ENCODE results near the gene LRRIQ1.
"Not testable (repeated sequence)": the region's sequence is repeated elsewhere in the genome, so short reads cannot be mapped to it uniquely, and the experiment has no call there.

LRRIQ1 gene

GRCh38 chr12:85036234-85036707, at the start of gene LRRIQ1, which contains the start of gene TSPAN19:
TSS of gene LRRIQ1 (plus strand) at chr12:85036351. CDS start at chr12:85038177, 1,826 bp downstream.
TSS of gene TSPAN19 (minus strand) at chr12:85036277. CDS start at chr12:85029946, 6,331 bp downstream.
- H3K4me3 Mint-ChIP-seq = peak within 1 kb of the TSS; percentile 78 to 81
- H3K4me1 Mint-ChIP-seq = no peaks in the 10 kb centered on the region
- no peaks in the 10 kb centered on the region for H3K9me3 Mint-ChIP-seq
- peak; percentile 74 for ATAC-seq
- H3K27me3 Mint-ChIP-seq = peaks cover 23% of the 10 kb centered on the region
- peak within 1 kb of the TSS; percentile 57 to 71 for H3K27ac Mint-ChIP-seq
- peak; percentile 27 to 56 for DNase-seq

GRCh38 chr12:84986586-84986985, 49.6 kb upstream of the LRRIQ1 start:
- Mint-ChIP-seq H3K9me3 (no peaks in the 10 kb centered on the region), H3K27me3 (no peaks in the 10 kb centered on the region), H3K27ac (no peak overlapping the region), H3K4me1 (no peaks in the 10 kb centered on the region), H3K4me3 (no peak overlapping the region)
- DNase-seq (no peak), ATAC-seq (no peak)

GRCh38 chr12:84994426-84994825, 41.7 kb upstream of the LRRIQ1 start:
- Mint-ChIP-seq H3K4me1 (peaks cover 6% of the 10 kb centered on the region), H3K27ac (no peak overlapping the region), H3K9me3 (no peaks in the 10 kb centered on the region), H3K27me3 (no peaks in the 10 kb centered on the region), H3K4me3 (no peak overlapping the region)
- DNase-seq = no peak
- ATAC-seq = no peak

GRCh38 chr12:84995641-84996040, 40.5 kb upstream of the LRRIQ1 start:
- Mint-ChIP-seq H3K27me3 (no peaks in the 10 kb centered on the region), H3K27ac (no peak overlapping the region), H3K4me1 (peaks cover 6% of the 10 kb centered on the region), H3K4me3 (no peak overlapping the region), H3K9me3 (no peaks in the 10 kb centered on the region)
- no peak for DNase-seq
- ATAC-seq = no peak

- DNase-seq (no peak), ATAC-seq (no peak)
- H3K27me3 Mint-ChIP-seq = no peaks in the 10 kb centered on the region
- no peak overlapping the region for H3K27ac Mint-ChIP-seq
- no peaks in the 10 kb centered on the region for H3K9me3 Mint-ChIP-seq
- H3K4me1 Mint-ChIP-seq = peaks cover 6% of the 10 kb centered on the region
- H3K4me3 Mint-ChIP-seq = no peak overlapping the region
Measured at GRCh38 chr12:84996759-84997158, 39.4 kb upstream of the LRRIQ1 start.

GRCh38 chr12:84998341-84998740, 37.8 kb upstream of the LRRIQ1 start:
- DNase-seq (no peak), ATAC-seq (no peak)
- Mint-ChIP-seq H3K9me3 (no peaks in the 10 kb centered on the region), H3K27me3 (no peaks in the 10 kb centered on the region), H3K4me1 (peaks cover 6% of the 10 kb centered on the region), H3K4me3 (no peak overlapping the region), H3K27ac (no peak overlapping the region)

GRCh38 chr12:85000729-85001128, 35.4 kb upstream of the LRRIQ1 start:
- no peak overlapping the region for H3K4me3 Mint-ChIP-seq
- H3K9me3 Mint-ChIP-seq = no peaks in the 10 kb centered on the region
- H3K4me1 Mint-ChIP-seq = no peaks in the 10 kb centered on the region
- ATAC-seq (no peak), DNase-seq (no peak)
- no peaks in the 10 kb centered on the region for H3K27me3 Mint-ChIP-seq
- no peak overlapping the region for H3K27ac Mint-ChIP-seq

GRCh38 chr12:85002778-85003296, 33.3 kb upstream of the LRRIQ1 start:
- H3K27me3 Mint-ChIP-seq = no peaks in the 10 kb centered on the region
- ATAC-seq (no peak), DNase-seq (no peak)
- H3K27ac Mint-ChIP-seq = no peak overlapping the region
- no peaks in the 10 kb centered on the region for H3K4me1 Mint-ChIP-seq
- no peaks in the 10 kb centered on the region for H3K9me3 Mint-ChIP-seq
- H3K4me3 Mint-ChIP-seq = no peak overlapping the region

- ATAC-seq (no peak), DNase-seq (no peak)
- no peak overlapping the region for H3K4me3 Mint-ChIP-seq
- H3K9me3 Mint-ChIP-seq = no peaks in the 10 kb centered on the region
- no peaks in the 10 kb centered on the region for H3K4me1 Mint-ChIP-seq
- H3K27ac Mint-ChIP-seq = no peak overlapping the region
- no peaks in the 10 kb centered on the region for H3K27me3 Mint-ChIP-seq
Measured at GRCh38 chr12:85004204-85004603, 31.9 kb upstream of the LRRIQ1 start.

GRCh38 chr12:85005047-85005446, 31.1 kb upstream of the LRRIQ1 start:
- not testable (repeated sequence) for H3K27me3 Mint-ChIP-seq, H3K4me1 Mint-ChIP-seq, ATAC-seq, H3K9me3 Mint-ChIP-seq, DNase-seq, H3K27ac Mint-ChIP-seq, H3K4me3 Mint-ChIP-seq

GRCh38 chr12:85005615-85006014, 30.5 kb upstream of the LRRIQ1 start:
- Mint-ChIP-seq H3K4me3 (no peak overlapping the region), H3K27ac (no peak overlapping the region), H3K9me3 (no peaks in the 10 kb centered on the region), H3K27me3 (no peaks in the 10 kb centered on the region), H3K4me1 (no peaks in the 10 kb centered on the region)
- DNase-seq = no peak
- peak; percentile 52 for ATAC-seq

GRCh38 chr12:85006206-85006605, 29.9 kb upstream of the LRRIQ1 start:
- H3K4me3 Mint-ChIP-seq = no peak overlapping the region
- no peaks in the 10 kb centered on the region for H3K4me1 Mint-ChIP-seq

GRCh38 chr12:85007836-85008235, 28.3 kb upstream of the LRRIQ1 start:
- H3K9me3 Mint-ChIP-seq = no peaks in the 10 kb centered on the region
- ATAC-seq (no peak), DNase-seq (no peak)
- H3K27me3 Mint-ChIP-seq = no peaks in the 10 kb centered on the region
- no peak overlapping the region for H3K4me3 Mint-ChIP-seq
- H3K27ac Mint-ChIP-seq = no peak overlapping the region
- H3K4me1 Mint-ChIP-seq = no peaks in the 10 kb centered on the region

More at GRCh38 chr12:85006206-85006605, 29.9 kb upstream of the LRRIQ1 start:
- Mint-ChIP-seq H3K27me3 (no peaks in the 10 kb centered on the region), H3K9me3 (no peaks in the 10 kb centered on the region), H3K27ac (no peak overlapping the region)
- DNase-seq (no peak), ATAC-seq (no peak)

GRCh38 chr12:85016413-85016812, 19.7 kb upstream of the LRRIQ1 start:
- ATAC-seq (no peak), DNase-seq (no peak)
- H3K4me3 Mint-ChIP-seq = no peak overlapping the region
- no peaks in the 10 kb centered on the region for H3K9me3 Mint-ChIP-seq
- H3K27me3 Mint-ChIP-seq = no peaks in the 10 kb centered on the region
- H3K27ac Mint-ChIP-seq = no peak overlapping the region
- no peaks in the 10 kb centered on the region for H3K4me1 Mint-ChIP-seq

- no peaks in the 10 kb centered on the region for H3K9me3 Mint-ChIP-seq
- no peaks in the 10 kb centered on the region for H3K4me1 Mint-ChIP-seq
- no peak overlapping the region for H3K27ac Mint-ChIP-seq
- DNase-seq = no peak
- no peaks in the 10 kb centered on the region for H3K27me3 Mint-ChIP-seq
- H3K4me3 Mint-ChIP-seq = no peak overlapping the region
- ATAC-seq = no peak
Measured at GRCh38 chr12:85017133-85017532, 19.0 kb upstream of the LRRIQ1 start.

- Mint-ChIP-seq H3K9me3 (no peaks in the 10 kb centered on the region), H3K27me3 (no peaks in the 10 kb centered on the region), H3K4me1 (no peaks in the 10 kb centered on the region), H3K27ac (no peak overlapping the region), H3K4me3 (no peak overlapping the region)
- ATAC-seq (no peak), DNase-seq (no peak)
Measured at GRCh38 chr12:85017618-85018017, 18.5 kb upstream of the LRRIQ1 start.

- H3K27ac Mint-ChIP-seq = no peak overlapping the region
- DNase-seq (no peak), ATAC-seq (no peak)
- H3K9me3 Mint-ChIP-seq = no peaks in the 10 kb centered on the region
- H3K27me3 Mint-ChIP-seq = no peaks in the 10 kb centered on the region
- no peak overlapping the region for H3K4me3 Mint-ChIP-seq
- no peaks in the 10 kb centered on the region for H3K4me1 Mint-ChIP-seq
Measured at GRCh38 chr12:85018098-85018497, 18.1 kb upstream of the LRRIQ1 start.

Data from stimulated activated naive CD8-positive, alpha-beta T cell treated with anti-CD3 and anti-CD28 coated beads, Interleukin-15, amount 100 ng/mL, for 72 hours (primary cell).